ENCODE results near the gene DMRT3. TPM values are rescaled to one million over a fixed set of nuclear protein-coding genes. Genes with fewer than 3 reads are reported as not detected.

Gene DMRT3
- total RNA-seq, 1 experiment from 2014 or later, result not detected

DNA sequence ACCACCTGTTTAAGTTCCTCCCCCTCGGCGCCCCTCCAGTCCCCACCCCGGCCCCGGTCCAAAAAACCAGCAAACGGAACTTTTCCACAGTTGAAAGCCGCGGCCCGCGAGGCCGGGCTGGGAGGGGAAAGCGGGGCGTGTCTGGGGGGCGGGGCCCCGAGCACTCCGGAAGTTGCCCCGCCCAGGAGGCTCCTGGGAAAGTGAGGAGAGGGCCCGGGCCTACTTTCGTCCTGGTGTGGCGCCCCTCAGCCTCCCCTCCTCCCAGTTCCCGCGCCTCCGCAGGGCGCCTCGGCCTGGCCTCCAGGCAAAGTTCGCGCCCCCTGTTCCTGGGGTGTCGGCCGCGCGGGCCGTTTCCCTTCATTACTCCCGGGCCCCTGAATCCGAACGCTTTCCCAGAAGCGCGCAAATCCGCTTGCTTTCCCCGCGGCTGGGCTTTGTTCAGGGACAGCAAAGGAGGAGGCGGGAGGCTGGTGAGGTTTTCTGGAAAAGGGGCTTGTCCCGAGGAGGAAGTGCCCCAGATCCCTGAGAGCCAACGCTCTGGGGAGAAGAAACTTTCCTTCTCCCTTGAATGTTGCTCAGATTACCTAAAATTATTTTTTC lies 4.5 kb upstream of the DMRT3 start:
- BruUV-seq (replicated peaks), result no TSS peak
- no peak overlapping the region for H3K27ac Mint-ChIP-seq (ENCODE audit: unreplicated experiment)
- H3K36me3 Mint-ChIP-seq (ENCODE audit: insufficient read depth, unreplicated experiment), result no peaks in the 10 kb centered on the region
- no peak for DNase-seq
- no peaks in the 10 kb centered on the region for H3K4me1 Mint-ChIP-seq (ENCODE audit: low read depth, unreplicated experiment)
- intact Hi-C loops (cut with micrococcal nuclease; ENCODE audit: unreplicated experiment), result no loop called here
- Histone ChIP-seq H3K27me3 (replicated peaks; ENCODE audit: control insufficient read depth, insufficient read depth, low read length) (no peaks in the 10 kb centered on the region), H3K4me1 (no peaks in the 10 kb centered on the region), H3K9me3 (no peaks in the 10 kb centered on the region), H3K36me3 (ENCODE audit: control insufficient read depth, insufficient read depth, low read length) (no peaks in the 10 kb centered on the region), H3K4me3 (ENCODE audit: low read depth, low read length) (no peak overlapping the region)
- H3K27me3 Mint-ChIP-seq (ENCODE audit: insufficient read depth, unreplicated experiment), result no peaks in the 10 kb centered on the region
- no peak overlapping the region for H3K4me3 Mint-ChIP-seq (ENCODE audit: unreplicated experiment)
- ChIA-PET CTCF (no interaction called here), POLR2A (no interaction called here)
- no peaks in the 10 kb centered on the region for H3K9me3 Mint-ChIP-seq (ENCODE audit: unreplicated experiment)
- TF ChIP-seq, protein P1, sequence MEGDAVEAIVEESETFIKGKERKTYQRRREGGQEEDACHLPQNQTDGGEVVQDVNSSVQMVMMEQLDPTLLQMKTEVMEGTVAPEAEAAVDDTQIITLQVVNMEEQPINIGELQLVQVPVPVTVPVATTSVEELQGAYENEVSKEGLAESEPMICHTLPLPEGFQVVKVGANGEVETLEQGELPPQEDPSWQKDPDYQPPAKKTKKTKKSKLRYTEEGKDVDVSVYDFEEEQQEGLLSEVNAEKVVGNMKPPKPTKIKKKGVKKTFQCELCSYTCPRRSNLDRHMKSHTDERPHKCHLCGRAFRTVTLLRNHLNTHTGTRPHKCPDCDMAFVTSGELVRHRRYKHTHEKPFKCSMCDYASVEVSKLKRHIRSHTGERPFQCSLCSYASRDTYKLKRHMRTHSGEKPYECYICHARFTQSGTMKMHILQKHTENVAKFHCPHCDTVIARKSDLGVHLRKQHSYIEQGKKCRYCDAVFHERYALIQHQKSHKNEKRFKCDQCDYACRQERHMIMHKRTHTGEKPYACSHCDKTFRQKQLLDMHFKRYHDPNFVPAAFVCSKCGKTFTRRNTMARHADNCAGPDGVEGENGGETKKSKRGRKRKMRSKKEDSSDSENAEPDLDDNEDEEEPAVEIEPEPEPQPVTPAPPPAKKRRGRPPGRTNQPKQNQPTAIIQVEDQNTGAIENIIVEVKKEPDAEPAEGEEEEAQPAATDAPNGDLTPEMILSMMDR (IDR thresholded peaks at IDR 0.05; ENCODE audit: insufficient read depth in 1 of 2, low read depth in 1 of 2, low read length in 1 of 2, severe bottlenecking in 1 of 2, unreplicated experiment in 1 of 2), result no peak

DNA sequence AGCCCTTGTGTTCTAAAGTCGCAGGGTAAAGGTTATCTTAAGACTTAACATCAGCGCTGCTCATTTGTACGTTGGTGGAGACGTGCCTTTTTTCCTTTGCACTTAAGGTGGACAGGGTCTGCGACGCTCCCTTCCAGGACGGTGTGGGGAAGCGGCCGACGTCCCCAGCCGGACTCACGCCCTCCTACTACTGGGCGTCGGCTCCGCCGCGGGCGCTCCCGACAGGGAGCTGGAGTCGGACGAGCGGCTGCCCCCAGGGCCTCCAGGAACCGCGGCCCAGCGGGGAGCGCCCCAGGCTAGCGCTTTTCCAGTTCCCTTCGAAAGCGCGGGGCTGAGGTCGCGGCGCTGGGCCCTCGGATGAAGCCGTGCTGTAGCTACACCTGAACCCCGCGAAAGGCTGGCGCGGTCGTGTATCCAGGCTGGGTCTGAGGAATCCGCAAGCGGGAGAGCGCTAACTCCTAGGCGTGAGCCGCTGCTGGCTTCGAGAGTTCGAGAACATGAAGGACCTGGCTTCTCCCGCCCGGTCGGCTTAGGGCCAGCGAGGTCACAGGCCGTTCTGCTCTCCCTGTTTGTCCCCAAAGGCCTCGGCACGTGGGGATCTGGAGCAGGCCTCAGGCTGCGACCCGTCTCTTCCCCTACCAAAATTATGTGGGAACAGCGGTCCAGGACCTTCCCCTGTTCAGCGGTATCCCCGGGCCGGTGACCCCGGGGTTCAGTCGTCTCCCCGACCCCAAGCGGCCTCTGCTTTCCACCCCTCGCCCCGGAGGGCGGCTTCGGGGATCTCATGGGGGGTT lies 3.8 kb upstream of the DMRT3 start:
- Mint-ChIP-seq H3K9me3 (ENCODE audit: unreplicated experiment) (no peaks in the 10 kb centered on the region), H3K27ac (ENCODE audit: unreplicated experiment) (no peak overlapping the region), H3K27me3 (ENCODE audit: insufficient read depth, unreplicated experiment) (no peaks in the 10 kb centered on the region), H3K4me3 (ENCODE audit: unreplicated experiment) (no peak overlapping the region), H3K36me3 (ENCODE audit: insufficient read depth, unreplicated experiment) (no peaks in the 10 kb centered on the region), H3K4me1 (ENCODE audit: low read depth, unreplicated experiment) (no peaks in the 10 kb centered on the region)
- intact Hi-C loops (cut with micrococcal nuclease; ENCODE audit: unreplicated experiment), result no loop called here
- no peak for DNase-seq
- Histone ChIP-seq H3K4me1 (no peaks in the 10 kb centered on the region), H3K4me3 (ENCODE audit: low read depth, low read length) (no peak overlapping the region), H3K27me3 (replicated peaks; ENCODE audit: control insufficient read depth, insufficient read depth, low read length) (no peaks in the 10 kb centered on the region), H3K36me3 (ENCODE audit: control insufficient read depth, insufficient read depth, low read length) (no peaks in the 10 kb centered on the region), H3K9me3 (no peaks in the 10 kb centered on the region)
- no TSS peak for BruUV-seq (replicated peaks)
- TF ChIP-seq, protein P1 (IDR thresholded peaks at IDR 0.05; ENCODE audit: insufficient read depth in 1 of 2, low read depth in 1 of 2, low read length in 1 of 2, severe bottlenecking in 1 of 2, unreplicated experiment in 1 of 2), result no peak
- ChIA-PET CTCF (no interaction called here), POLR2A (no interaction called here)

DNA sequence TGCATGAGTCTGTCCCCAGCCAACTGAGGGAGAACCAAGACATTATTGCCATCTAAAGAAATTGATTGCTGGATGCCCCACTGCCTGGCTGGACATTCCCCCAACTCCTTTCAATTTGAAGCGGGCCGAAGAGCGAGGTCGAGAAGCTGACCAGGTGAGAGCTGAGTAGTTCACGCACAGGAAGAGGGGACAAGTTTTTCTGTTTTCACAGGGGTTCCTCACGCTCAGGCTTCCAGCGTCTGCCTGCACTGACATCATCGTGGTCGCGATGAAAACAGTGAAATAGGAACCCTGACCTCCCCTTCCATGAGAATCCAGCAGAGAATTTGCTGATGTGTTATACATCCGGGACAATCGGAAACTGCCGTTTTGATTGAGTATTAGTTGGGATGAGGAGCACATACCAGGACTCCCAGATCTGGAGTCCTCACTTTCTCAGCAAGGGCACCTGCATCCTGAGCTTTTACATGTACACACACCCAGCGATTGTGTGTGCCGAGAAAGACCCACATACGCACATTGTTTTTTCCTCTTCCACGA lies 3.1 kb upstream of the DMRT3 start:
- no TSS peak for BruUV-seq (replicated peaks)
- CTCF ChIA-PET, result no interaction called here
- POLR2A ChIA-PET, result no interaction called here
- H3K9me3 ChIP-seq, result no peaks in the 10 kb centered on the region
- H3K4me3 ChIP-seq (ENCODE audit: low read depth, low read length), result no peak overlapping the region
- Mint-ChIP-seq H3K36me3 (ENCODE audit: insufficient read depth, unreplicated experiment) (no peaks in the 10 kb centered on the region), H3K27me3 (ENCODE audit: insufficient read depth, unreplicated experiment) (peaks cover 2% of the 10 kb centered on the region), H3K27ac (ENCODE audit: unreplicated experiment) (no peak overlapping the region), H3K4me3 (ENCODE audit: unreplicated experiment) (no peak overlapping the region), H3K4me1 (ENCODE audit: low read depth, unreplicated experiment) (no peaks in the 10 kb centered on the region), H3K9me3 (ENCODE audit: unreplicated experiment) (no peaks in the 10 kb centered on the region)
- DNase-seq, result no peak
- TF ChIP-seq, protein P1 (IDR thresholded peaks at IDR 0.05; ENCODE audit: insufficient read depth in 1 of 2, low read depth in 1 of 2, low read length in 1 of 2, severe bottlenecking in 1 of 2, unreplicated experiment in 1 of 2), result no peak
- H3K27me3 ChIP-seq (replicated peaks; ENCODE audit: control insufficient read depth, insufficient read depth, low read length), result no peaks in the 10 kb centered on the region; the same call in 1 of the 2 replicates
- no peaks in the 10 kb centered on the region for H3K36me3 ChIP-seq (ENCODE audit: control insufficient read depth, insufficient read depth, low read length)
- no peaks in the 10 kb centered on the region for H3K4me1 ChIP-seq
- intact Hi-C loops (cut with micrococcal nuclease; ENCODE audit: unreplicated experiment), result no loop called here

Measured in Caco-2 (cell line).